ENCODE results near the gene STRN4.

STRN4 gene, protein sequence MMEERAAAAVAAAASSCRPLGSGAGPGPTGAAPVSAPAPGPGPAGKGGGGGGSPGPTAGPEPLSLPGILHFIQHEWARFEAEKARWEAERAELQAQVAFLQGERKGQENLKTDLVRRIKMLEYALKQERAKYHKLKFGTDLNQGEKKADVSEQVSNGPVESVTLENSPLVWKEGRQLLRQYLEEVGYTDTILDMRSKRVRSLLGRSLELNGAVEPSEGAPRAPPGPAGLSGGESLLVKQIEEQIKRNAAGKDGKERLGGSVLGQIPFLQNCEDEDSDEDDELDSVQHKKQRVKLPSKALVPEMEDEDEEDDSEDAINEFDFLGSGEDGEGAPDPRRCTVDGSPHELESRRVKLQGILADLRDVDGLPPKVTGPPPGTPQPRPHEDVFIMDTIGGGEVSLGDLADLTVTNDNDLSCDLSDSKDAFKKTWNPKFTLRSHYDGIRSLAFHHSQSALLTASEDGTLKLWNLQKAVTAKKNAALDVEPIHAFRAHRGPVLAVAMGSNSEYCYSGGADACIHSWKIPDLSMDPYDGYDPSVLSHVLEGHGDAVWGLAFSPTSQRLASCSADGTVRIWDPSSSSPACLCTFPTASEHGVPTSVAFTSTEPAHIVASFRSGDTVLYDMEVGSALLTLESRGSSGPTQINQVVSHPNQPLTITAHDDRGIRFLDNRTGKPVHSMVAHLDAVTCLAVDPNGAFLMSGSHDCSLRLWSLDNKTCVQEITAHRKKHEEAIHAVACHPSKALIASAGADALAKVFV

DNA sequence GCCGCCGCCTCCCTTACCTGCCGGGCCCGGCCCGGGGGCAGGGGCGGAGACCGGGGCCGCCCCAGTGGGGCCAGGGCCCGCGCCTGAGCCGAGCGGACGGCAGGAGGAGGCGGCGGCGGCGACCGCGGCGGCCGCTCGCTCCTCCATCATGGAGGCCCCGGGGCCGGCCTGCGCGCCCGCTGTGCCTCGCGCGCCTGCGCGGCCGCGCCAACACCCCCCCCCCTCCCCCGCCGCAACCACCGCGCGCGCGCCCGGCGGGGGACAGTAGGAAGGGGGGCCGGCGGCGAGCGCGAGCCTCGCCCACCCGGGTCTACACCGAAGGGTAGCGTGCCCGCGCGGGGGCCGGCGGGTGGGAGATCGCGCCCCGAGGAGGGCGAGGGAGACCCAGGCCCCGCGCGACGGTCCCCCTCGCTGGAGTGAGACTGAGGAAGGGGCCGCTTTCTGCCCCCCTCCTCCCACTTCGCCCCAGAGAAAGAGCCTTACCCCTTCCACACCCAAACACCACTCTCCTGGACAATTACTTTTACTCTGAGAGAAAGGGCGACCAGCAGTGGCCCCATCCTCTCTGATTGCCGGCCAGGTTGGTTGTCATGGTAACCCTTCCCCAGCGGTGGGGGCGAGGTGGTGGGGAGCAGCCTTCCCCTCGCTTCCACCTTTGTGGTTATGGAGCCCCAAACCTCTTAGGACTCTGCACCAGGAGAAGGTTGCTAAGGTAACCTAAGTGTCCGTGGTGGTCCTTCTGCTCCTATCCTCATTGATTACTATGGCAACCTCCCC, at the start of gene STRN4:
TSS of gene STRN4 (minus strand) at position 170 of the 777 bp plus-strand sequence. CDS start at position 150, 20 bp downstream.
- no peaks in the 10 kb centered on the region for H3K27me3 Mint-ChIP-seq
- peak within 1 kb of the TSS; percentile 88 to 97 for H3K4me3 Mint-ChIP-seq
- ATAC-seq (replicated peaks) (peak; percentile 68 to 78), DNase-seq (no peak)
- peak within 1 kb of the TSS; percentile 97 for H3K27ac Mint-ChIP-seq
- H3K36me3 Mint-ChIP-seq: peaks cover 13 to 28% of the 10 kb centered on the region in 2 donors
- no peaks in the 10 kb centered on the region for H3K9me3 Mint-ChIP-seq
- H3K4me1 Mint-ChIP-seq: peaks cover 55 to 75% of the 10 kb centered on the region in 2 donors

DNA sequence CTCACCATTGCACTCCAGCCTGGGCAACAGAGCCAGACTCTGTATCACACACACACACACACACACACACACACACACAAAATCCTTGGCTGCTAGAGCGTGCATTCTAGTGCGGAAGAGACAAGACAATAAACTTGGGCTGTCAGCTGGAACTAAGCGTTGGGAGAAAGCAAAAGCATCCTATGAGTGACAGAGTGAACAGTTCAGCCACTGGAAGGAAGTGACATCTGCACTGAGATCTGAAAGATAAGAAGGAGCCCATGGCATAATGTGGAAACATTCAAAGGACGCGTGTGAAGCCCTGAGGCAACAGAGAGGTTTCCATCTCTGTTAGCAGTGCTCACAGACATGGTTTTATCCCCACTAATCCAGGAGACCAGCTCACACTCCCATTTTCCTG, 45.7 kb upstream of the STRN4 start:
- Mint-ChIP-seq H3K27me3 (no peaks in the 10 kb centered on the region), H3K27ac (no peak overlapping the region), H3K4me1 (peaks cover 7 to 28% of the 10 kb centered on the region in 2 donors), H3K36me3 (peaks cover 0 to 5% of the 10 kb centered on the region in 2 donors), H3K4me3 (no peak overlapping the region), H3K9me3 (no peaks in the 10 kb centered on the region)
- ATAC-seq (replicated peaks) (no peak), DNase-seq (no peak)

DNA sequence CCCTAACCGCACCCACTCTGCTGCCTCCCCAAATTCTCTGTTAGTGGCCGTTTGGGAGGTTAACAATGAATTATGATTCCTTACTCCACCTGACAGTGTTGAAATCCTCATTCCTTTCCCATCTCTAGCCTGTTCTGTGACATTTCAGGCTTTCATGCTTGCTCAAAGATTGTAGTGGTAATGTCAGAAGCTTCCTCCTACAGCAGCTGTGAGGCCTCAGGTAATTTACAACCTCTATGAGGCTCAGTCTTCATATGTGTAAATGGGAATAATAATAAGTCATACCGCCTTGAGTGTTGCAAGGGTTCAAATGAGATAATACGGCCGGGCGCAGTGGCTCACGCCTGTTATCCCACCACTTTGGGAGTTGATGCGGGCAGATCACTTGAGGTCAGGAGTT, 43.1 kb upstream of the STRN4 start:
- DNase-seq (no peak), ATAC-seq (replicated peaks) (no peak)
- Mint-ChIP-seq H3K27me3 (no peaks in the 10 kb centered on the region), H3K4me1 (peaks cover 28 to 52% of the 10 kb centered on the region in 2 donors), H3K9me3 (no peaks in the 10 kb centered on the region), H3K4me3 (no peak overlapping the region), H3K27ac (no peak overlapping the region), H3K36me3 (peaks cover 16 to 27% of the 10 kb centered on the region in 2 donors)

DNA sequence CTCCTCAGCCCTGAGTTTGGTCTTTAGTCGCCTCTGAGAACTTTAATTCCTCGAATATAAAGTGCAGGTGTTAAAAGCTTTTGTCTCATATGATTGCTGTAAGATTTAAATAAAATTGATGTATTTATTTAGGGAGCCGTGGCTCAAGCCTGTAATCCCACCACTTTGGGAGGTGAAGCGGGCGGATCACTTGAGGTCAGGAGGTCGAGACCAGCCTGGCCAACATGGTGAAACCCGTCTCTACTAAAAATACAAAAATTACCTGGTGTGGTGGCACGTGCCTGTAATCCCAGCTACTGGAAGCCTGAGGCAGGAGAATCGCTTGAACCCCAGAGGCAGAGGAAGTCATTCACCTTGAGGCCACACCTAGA, 42.7 kb upstream of the STRN4 start:
- no peak for DNase-seq
- Mint-ChIP-seq H3K36me3 (peaks cover 16 to 31% of the 10 kb centered on the region in 2 donors), H3K4me1 (peaks cover 32 to 56% of the 10 kb centered on the region in 2 donors), H3K4me3 (peak overlapping the region in 1 of 2 donors; percentile 99), H3K27ac (no peak overlapping the region), H3K9me3 (no peaks in the 10 kb centered on the region), H3K27me3 (no peaks in the 10 kb centered on the region)
- no peak for ATAC-seq (replicated peaks)

DNA sequence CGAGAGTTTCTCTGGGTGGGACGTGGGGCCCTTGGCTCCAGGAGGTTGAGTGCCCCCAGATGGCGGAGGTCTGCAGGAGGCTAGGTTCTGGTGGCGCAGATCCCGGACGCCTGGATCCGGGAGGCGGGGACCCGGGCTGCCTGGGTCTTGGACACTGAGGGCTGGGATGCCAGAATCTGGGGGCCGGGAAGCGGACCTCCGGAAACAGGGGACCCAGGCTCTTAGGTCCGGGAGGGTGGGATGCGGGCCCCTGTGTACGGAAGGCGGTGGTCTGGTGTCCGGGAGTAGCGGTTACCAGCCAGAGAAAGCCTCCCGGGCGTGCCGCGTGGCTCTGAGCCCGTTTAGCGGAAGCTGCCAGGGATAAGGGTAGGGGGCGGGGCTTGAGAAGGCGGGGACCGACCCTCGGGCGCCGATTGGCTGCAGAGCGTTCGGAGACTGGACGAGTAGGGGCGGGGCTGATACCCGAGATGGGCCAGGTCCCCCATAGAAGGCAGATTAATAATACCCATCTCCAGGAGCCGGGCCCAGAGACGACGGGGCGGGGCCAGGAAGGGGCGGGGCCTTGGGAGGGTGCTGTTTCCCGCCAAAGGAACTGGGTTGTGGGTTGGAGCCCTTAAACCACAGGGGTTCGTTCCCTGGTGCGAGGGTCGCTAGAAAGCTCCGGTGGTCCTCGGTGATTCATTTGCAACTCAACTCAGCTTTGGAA, 42.2 kb upstream of the STRN4 start, which contains the start of gene SLC1A5:
TSS of gene SLC1A5 (minus strand) at position 333 of the 706 bp plus-strand sequence. CDS start 629 bp downstream, outside the sequence.
- Mint-ChIP-seq H3K27ac (peak within 1 kb of the TSS; percentile 97), H3K27me3 (no peaks in the 10 kb centered on the region), H3K9me3 (no peaks in the 10 kb centered on the region), H3K36me3 (peaks cover 20 to 36% of the 10 kb centered on the region in 2 donors), H3K4me1 (peaks cover 35 to 62% of the 10 kb centered on the region in 2 donors), H3K4me3 (peak within 1 kb of the TSS; percentile 98 to 99)
- DNase-seq (peak; percentile 97), ATAC-seq (replicated peaks) (peak; percentile 78 to 84)

DNA sequence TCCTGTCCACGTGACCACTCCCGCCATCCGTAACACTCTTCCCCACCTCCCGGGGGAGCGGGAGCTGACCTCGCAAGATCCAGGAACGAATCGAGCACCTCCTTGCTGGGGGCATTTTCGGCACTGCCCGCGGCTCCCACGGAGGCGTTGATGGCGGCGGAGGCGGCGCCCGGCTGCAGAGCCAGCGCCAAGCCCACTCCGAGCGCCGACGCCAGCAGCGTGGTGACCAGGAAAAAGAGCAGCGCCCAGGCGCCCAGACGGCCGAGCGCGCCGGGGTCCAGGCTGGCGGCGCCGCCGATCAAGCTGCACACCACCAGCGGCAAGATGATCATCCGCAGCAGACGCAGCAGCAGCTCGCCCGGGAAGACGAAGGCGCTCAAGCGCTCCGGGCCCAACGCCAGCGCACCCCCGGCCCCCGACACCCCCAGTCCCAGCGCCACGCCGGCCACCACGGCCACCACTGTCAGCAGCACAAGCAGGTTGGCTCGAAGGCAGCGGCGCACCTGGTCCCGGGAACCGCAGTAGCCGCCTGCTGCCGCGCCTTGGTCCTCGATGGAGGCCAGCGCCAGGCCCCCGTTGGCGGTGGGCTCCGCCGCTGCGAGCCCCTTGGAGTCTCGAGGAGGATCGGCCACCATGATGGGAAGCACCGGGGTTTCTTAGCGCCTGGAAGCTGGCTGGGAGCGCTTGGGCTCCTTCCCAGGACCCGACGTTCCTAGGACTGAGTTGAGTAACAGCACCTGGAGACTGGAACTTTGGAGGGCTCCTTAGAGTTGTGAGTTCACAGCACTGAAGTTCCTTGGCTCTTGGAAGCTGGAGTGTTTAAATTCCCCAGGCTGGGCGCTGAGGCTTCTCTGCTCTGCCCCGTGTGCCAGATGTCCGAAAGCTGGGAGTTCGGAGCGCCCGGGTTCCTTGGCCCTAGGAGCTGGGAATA, 41.3 kb upstream of the STRN4 start:
- Mint-ChIP-seq H3K9me3 (no peaks in the 10 kb centered on the region), H3K4me3 (peak overlapping the region; percentile 98 to 99), H3K36me3 (peaks cover 28 to 42% of the 10 kb centered on the region in 2 donors), H3K27me3 (no peaks in the 10 kb centered on the region), H3K4me1 (peaks cover 39 to 70% of the 10 kb centered on the region in 2 donors), H3K27ac (peak overlapping the region; percentile 97)
- DNase-seq (peak; percentile 35), ATAC-seq (replicated peaks) (peak; percentile 4 to 5)

DNA sequence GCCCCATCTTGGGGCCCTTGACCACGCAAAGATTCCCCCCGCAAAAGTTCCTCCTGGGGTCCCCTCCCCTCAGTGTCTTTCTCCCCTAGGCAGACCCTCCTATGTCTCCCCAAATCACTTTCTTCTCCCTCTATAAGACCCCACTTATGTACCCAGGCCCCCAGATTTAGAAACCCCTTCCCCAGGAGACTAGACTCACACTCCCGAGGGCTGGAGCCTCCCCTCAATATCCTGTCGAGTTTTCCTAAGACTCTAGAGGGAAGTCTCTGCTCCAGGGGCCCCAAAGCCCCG, 40.7 kb upstream of the STRN4 start:
- H3K4me3 Mint-ChIP-seq: peak overlapping the region; percentile 98 to 99
- peaks cover 34 to 46% of the 10 kb centered on the region in 2 donors for H3K36me3 Mint-ChIP-seq
- H3K27ac Mint-ChIP-seq: peak overlapping the region; percentile 97
- no peaks in the 10 kb centered on the region for H3K9me3 Mint-ChIP-seq
- ATAC-seq (replicated peaks) (no peak), DNase-seq (no peak)
- H3K27me3 Mint-ChIP-seq: no peaks in the 10 kb centered on the region
- H3K4me1 Mint-ChIP-seq: peaks cover 39 to 71% of the 10 kb centered on the region in 2 donors

DNA sequence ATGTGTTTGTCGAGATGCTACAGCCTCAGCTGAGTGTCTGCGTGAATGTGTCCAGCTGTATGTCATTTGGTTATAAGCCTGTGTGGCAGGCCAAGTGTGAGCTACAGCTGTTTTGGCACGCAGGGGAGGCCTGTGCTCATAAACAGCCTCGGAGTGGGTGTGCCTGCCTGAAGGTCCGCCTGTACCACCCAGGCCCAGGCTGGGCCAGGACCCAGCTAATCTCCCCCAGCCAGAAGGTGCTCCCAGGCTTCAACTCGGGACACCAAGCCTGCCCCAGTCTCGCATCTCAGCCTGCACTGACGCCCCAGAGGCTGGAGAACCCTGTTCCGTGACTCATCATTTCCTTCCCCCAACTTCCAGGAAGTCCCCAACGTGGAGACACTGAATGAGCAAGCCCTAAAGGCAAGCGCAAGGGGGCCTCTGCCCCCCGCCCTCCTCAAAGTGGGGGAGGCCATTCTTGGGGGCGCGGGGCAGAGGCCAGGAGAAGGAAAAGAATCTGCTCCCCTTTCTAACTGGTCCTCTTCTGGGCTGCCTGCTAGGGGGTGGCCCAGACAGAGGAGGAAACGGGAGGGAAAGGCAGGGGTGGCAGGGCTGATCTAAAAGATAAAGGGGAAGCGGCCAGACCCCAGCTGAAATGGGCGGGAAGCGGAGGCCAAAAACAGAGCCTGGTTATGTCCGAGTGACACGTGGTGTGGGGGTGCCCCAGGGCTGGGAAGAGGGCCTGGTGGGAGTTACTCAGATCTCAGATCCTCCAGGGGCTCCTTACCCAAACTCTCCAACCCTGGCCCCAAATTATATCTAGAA, 40.2 kb upstream of the STRN4 start:
- peaks cover 39 to 52% of the 10 kb centered on the region in 2 donors for H3K36me3 Mint-ChIP-seq
- ATAC-seq (replicated peaks) (peak; percentile 62 to 64), DNase-seq (peak; percentile 79)
- peak overlapping the region; percentile 98 to 99 for H3K4me3 Mint-ChIP-seq
- no peaks in the 10 kb centered on the region for H3K27me3 Mint-ChIP-seq
- peaks cover 38 to 67% of the 10 kb centered on the region in 2 donors for H3K4me1 Mint-ChIP-seq
- H3K9me3 Mint-ChIP-seq: no peaks in the 10 kb centered on the region
- peak overlapping the region; percentile 97 for H3K27ac Mint-ChIP-seq

DNA sequence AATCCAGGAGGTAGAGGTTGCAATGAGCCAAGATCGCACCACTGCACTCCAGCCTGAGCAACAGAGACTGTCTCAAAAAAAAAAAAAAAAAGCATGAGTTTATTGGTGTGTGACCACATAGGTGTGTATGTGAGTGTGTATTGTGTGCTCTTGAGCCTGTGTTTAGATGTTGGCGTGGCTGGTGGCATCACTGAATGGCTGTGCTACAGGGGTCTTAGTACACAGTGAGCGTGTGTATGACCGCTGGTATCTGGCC, 39.7 kb upstream of the STRN4 start:
- Mint-ChIP-seq H3K27me3 (no peaks in the 10 kb centered on the region), H3K9me3 (no peaks in the 10 kb centered on the region), H3K36me3 (peaks cover 39 to 56% of the 10 kb centered on the region in 2 donors), H3K4me3 (peak overlapping the region; percentile 98 to 99), H3K27ac (peak overlapping the region; percentile 97), H3K4me1 (peaks cover 38 to 67% of the 10 kb centered on the region in 2 donors)
- DNase-seq: no peak
- ATAC-seq (replicated peaks): peak in 1 of 2 donors; percentile 8

DNA sequence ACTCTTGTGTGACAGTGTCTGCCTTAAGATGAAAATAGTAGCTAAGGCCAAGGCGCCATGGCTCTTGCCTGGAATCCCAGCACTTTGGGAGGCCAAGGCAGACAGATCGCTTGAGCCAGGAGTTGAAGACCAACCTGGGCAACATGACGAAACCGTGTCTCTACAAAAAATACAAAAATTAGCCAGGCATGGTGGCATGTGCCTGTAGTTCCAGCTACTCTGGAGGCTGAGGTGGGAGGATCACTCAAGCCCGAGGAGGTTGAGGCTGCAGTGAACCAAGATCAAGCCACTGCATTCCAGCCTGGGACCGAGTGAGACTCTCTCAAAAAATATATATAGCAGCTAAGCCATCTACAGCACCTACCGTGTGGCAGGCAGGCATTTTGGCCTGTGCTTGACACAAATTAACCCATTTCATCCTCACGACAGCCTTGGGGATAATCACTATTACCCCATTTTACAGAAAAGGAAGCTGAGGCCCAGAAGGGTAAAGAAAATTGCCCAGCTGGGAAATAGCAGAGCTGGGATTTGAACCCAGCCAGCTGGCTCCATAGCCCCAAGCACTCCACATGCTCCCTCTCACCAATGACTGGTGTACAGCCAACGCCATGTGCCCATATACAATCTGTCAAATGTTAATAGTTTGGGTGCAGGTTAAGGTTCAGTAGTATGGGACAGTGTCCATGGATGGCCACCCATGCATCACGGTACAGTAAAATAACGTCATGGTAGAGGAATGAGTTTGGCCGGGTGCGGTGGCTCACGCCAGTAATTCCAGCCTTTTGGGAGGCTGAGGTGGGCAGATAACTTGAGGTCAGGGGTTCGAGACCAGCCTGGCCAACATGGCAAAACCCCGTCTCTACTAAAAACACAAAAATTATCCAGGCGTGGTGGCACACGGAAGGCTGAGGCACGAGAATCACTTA, 39.1 kb upstream of the STRN4 start:
- peak overlapping the region; percentile 97 for H3K27ac Mint-ChIP-seq
- H3K27me3 Mint-ChIP-seq: no peaks in the 10 kb centered on the region
- H3K9me3 Mint-ChIP-seq: no peaks in the 10 kb centered on the region
- peaks cover 38 to 67% of the 10 kb centered on the region in 2 donors for H3K4me1 Mint-ChIP-seq
- H3K36me3 Mint-ChIP-seq: peaks cover 39 to 56% of the 10 kb centered on the region in 2 donors
- peak overlapping the region; percentile 98 to 99 for H3K4me3 Mint-ChIP-seq
- ATAC-seq (replicated peaks) (no peak), DNase-seq (no peak)

DNA sequence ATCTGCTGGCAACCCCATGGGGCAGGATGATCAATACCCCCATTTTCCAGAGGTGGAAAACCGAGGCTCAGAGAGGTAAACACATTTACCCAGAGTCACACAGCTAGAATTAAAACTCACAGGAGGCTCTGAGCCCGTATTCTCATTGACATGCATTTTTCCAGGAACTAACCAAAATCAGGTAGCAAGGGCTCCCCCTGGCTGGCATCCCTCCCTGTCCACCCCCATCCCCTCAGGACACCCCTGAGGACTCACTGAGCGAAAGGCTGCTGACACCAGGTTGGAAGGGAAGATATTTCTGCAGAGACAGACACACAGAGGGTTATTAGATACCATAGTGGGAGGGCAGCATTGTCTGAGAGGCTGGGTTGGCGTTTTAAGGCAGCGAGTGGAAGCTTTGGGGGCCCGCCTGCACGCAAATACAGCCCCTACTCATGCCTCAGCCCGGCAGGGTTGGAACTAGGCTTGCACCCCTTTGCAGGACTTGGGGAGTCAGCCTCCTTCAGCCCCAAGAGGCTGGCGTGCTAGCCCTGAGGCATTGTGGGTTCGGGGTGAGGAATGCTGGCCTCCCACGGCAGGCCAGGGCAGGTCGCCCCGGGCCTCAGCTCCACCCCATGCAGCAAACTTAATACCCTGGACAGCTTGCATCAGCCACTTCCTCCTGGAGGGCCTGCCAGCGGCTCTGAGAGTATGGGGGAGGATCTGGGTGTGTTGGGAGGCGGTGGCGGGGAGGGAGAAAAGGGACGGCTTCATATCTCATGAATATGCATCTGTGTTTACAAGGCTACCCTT, 38.2 kb upstream of the STRN4 start:
- H3K4me3 Mint-ChIP-seq: peak overlapping the region; percentile 98 to 99
- peak overlapping the region; percentile 71 for H3K27ac Mint-ChIP-seq
- no peaks in the 10 kb centered on the region for H3K27me3 Mint-ChIP-seq
- peaks cover 41 to 57% of the 10 kb centered on the region in 2 donors for H3K36me3 Mint-ChIP-seq
- ATAC-seq (replicated peaks) (peak in 1 of 2 donors; percentile 9), DNase-seq (no peak)
- no peaks in the 10 kb centered on the region for H3K9me3 Mint-ChIP-seq
- H3K4me1 Mint-ChIP-seq: peaks cover 38 to 67% of the 10 kb centered on the region in 2 donors
